ENCODE results near the gene CCDC69.
A peak's percentile ranks its signal among the peaks of the same experiment; 100 is the strongest.
"Not testable (repeated sequence)": the region's sequence is repeated elsewhere in the genome, so short reads cannot be mapped to it uniquely, and the experiment has no call there.

CCDC69 gene

GRCh38 chr5:151223447-151224264 lies at the start of gene CCDC69:
TSS of gene CCDC69 (minus strand) at chr5:151224092. CDS start at chr5:151223970, 122 bp downstream.
- DNase-seq (ENCODE audit: low spot score): peak; percentile 56

- no peak for DNase-seq (ENCODE audit: low spot score)
These were observed 47.4 kb upstream of the CCDC69 start for GRCh38 chr5:151271336-151271735.

- DNase-seq (ENCODE audit: low spot score): no peak
These were observed 46.7 kb upstream of the CCDC69 start for GRCh38 chr5:151270599-151270998.

GRCh38 chr5:151267491-151268260 lies 43.8 kb upstream of the CCDC69 start:
- DNase-seq (ENCODE audit: low spot score): no peak

- no peak for DNase-seq (ENCODE audit: low spot score)
These were observed 40.2 kb upstream of the CCDC69 start for GRCh38 chr5:151264113-151264512.

GRCh38 chr5:151262532-151262931 lies 38.6 kb upstream of the CCDC69 start:
- no peak for DNase-seq (ENCODE audit: low spot score)

- no peak for DNase-seq (ENCODE audit: low spot score)
These were observed 36.0 kb upstream of the CCDC69 start for GRCh38 chr5:151259931-151260330.

- no peak for DNase-seq (ENCODE audit: low spot score)
These were observed 34.9 kb upstream of the CCDC69 start for GRCh38 chr5:151258816-151259215.

- DNase-seq (ENCODE audit: low spot score): no peak
These were observed 34.3 kb upstream of the CCDC69 start for GRCh38 chr5:151258201-151258611.

GRCh38 chr5:151257731-151258181 lies 33.9 kb upstream of the CCDC69 start:
- no peak for DNase-seq (ENCODE audit: low spot score)

- DNase-seq (ENCODE audit: low spot score): no peak
These were observed 31.9 kb upstream of the CCDC69 start for GRCh38 chr5:151255621-151256286.

GRCh38 chr5:151254990-151255389 lies 31.1 kb upstream of the CCDC69 start:
- not testable (repeated sequence) for DNase-seq (ENCODE audit: low spot score)

- no peak for DNase-seq (ENCODE audit: low spot score)
These were observed 30.7 kb upstream of the CCDC69 start for GRCh38 chr5:151254556-151254955.

GRCh38 chr5:151253605-151253950 lies 29.7 kb upstream of the CCDC69 start:
- no peak for DNase-seq (ENCODE audit: low spot score)

- peak; percentile 99 for DNase-seq (ENCODE audit: low spot score)
These were observed 29.1 kb upstream of the CCDC69 start, which contains the start of gene GM2A for GRCh38 chr5:151252762-151253604. TSS of gene GM2A (plus strand) at chr5:151253185. CDS start at chr5:151253217, 32 bp downstream.

GRCh38 chr5:151251621-151252020 lies 27.7 kb upstream of the CCDC69 start:
- DNase-seq (ENCODE audit: low spot score): no peak

GRCh38 chr5:151251001-151251551 lies 27.2 kb upstream of the CCDC69 start:
- peak; percentile 50 for DNase-seq (ENCODE audit: low spot score)

GRCh38 chr5:151250346-151251000 lies 26.6 kb upstream of the CCDC69 start:
- DNase-seq (ENCODE audit: low spot score): no peak

- DNase-seq (ENCODE audit: low spot score): no peak
These were observed 25.4 kb upstream of the CCDC69 start for GRCh38 chr5:151249281-151249680.

- no peak for DNase-seq (ENCODE audit: low spot score)
These were observed 24.8 kb upstream of the CCDC69 start for GRCh38 chr5:151248651-151249050.

All from CD4-positive, alpha-beta T cell treated with Interleukin-15 for 4 hours (primary cell).